Activated CD8-positive, alpha-beta memory T cell treated with anti-CD3 and anti-CD28 coated beads, Interleukin-2, amount 50 U/mL, for 24 hours (primary cell): ENCODE measurements around the gene PTPRG.

Experiments
- DNase-seq: peaks from one replicate; pipeline ENCODE4 v3.0.0-alpha.2; 2020; ENCODE audit errors: extremely low read depth

PTPRG gene

GRCh38 chr3:61650719-61651410, 89.5 kb downstream of the PTPRG start:
- no peak for DNase-seq

- no peak for DNase-seq
Measured at GRCh38 chr3:61657689-61658088, 96.3 kb downstream of the PTPRG start.

DNA sequence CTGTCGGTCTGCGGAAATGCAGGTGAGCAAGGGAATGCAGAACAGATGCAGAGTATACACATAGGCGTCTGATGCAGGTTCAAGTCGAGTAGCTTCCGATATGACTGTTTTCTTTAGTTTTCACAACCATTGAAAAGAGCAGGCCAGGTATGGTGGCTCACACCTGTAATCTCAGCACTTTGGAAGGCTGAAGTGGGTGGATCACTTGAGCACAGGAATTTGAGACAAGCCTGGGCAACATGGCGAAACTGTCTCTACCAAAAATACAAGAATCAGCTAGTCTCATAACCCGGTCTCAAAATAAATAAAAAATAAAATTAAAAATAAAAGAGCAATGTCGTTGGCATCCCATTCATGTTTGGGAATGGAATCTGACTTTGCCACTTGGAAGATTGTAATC, 101.5 kb downstream of the PTPRG start:
- DNase-seq = no peak

DNA sequence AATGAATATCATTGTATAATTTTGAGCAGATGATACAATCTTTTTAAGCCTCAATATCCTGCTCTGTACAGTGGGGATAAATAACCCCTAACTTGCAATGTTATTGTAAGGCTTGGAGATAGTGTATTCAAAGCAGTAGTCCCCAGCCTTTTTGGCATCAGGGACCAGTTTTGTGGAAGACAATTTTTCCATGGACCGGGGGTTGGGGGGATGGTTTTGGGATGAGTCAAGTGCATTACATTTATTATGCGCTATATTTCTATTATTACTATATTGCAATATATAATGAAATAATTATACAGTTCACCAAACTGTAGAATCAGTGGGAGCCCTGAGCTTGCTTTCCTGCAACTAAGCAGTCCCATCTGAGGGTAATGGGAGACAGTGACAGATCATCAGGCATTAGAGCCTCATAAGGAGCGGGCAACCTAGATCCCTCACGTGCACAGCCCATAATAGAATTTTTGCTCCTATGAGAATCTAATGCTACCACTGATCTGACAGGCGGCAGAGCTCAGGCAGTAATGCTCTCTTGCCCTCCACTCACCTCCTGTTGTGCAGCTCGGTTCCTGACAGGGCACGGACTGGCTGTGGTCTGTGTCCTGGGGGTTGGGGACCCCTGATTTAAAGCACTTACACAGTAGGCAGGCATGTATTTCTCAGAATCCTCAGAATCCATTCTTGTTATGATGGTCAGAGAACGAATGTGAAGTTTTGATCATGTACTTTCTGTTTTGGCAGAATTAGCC, 102.2 kb downstream of the PTPRG start:
- no peak for DNase-seq

DNA sequence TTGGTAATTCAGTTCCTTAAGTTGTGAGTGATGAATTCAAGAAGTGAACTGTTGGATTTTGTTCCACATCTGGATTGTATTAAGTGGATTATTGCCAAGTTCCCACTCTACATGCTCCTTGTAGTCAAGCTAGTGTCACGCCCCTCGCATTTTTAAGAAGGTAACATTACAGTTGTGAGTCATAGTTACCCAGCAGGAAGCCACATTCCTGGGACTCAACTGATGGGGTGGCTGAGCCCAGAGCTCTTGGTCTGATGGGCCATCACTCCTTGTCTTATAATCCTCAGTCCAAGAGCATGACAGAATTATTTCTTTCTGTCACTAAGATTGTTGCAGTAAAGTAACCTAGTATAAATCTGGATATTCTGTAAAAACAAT, 102.7 kb downstream of the PTPRG start:
- no peak for DNase-seq

DNA sequence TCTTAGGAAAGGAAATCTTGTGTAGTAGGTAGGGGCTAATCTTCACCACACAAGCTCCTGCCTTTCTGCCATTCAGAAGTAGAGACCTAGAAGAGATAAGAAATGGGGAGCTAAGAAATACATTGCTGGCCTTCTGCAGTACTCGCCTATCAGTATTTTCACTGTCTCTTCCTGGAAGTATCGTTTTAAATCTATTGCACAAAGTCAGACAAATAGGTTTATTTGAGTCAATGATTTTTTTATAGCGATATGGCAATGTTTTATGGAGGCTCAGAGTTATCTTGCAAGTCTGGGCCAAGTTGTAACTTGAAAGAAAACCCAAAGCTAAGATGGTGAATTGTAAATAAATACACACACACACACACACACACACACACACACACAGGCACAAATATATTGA, 103.8 kb downstream of the PTPRG start:
- no peak for DNase-seq

DNA sequence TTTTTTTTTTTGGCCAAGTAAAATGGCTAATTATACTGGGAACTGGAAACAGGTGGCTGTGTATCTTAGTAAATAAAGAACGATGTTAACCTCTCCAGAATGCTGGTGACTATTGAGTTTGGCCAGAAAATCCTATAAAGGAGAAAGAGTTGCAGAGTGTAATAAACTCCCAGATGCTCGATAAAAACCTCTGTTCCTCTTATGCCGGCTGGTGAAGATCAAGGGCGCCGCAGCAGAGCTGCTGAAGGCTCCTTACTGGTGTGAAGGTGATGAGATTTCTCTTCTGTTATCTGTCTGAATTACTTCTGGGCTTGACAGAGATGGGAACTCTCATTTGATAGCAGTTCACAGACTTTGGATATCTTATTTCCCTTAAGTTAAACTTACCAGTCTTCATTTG, 104.6 kb downstream of the PTPRG start:
- DNase-seq = no peak

- no peak for DNase-seq
Measured at GRCh38 chr3:61666615-61667330, 105.4 kb downstream of the PTPRG start.

DNA sequence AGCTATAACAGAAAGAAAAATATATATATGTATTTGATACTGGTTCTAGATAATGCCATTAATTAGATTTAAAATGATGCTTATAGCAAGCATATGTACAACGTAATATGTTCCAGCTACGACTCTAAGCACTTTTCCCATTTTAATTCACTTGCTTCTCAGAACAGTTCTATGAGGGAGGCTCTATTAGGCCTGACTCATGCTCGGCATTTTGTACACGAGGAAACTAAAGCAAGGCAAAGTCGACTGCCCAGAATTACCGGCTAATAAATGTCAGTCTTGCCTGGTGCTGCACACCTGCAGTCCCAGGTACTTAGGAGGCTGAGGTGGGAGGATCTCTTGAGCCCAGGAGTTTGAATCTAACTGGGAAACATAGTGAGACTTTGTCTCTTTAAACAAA, 106.0 kb downstream of the PTPRG start:
- DNase-seq = no peak

DNA sequence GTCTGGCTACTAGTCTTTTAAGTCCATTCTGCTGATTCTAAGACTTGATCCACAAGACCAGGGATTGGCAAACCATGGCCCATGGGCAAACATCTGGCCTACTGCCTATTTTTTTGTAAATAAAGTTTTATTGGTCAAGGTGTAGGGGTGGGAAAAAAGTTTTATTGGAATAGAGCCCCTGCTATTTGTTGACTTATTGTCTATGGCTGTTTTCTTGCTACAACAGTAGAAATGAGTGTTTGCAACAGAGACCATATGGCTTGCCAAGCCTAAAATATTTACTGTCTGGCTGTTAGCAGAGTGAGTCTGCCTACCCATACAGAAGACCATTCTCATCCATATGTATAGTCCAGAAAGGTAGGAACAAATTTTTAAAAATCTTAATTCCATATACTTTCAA, 106.4 kb downstream of the PTPRG start:
- no peak for DNase-seq

DNA sequence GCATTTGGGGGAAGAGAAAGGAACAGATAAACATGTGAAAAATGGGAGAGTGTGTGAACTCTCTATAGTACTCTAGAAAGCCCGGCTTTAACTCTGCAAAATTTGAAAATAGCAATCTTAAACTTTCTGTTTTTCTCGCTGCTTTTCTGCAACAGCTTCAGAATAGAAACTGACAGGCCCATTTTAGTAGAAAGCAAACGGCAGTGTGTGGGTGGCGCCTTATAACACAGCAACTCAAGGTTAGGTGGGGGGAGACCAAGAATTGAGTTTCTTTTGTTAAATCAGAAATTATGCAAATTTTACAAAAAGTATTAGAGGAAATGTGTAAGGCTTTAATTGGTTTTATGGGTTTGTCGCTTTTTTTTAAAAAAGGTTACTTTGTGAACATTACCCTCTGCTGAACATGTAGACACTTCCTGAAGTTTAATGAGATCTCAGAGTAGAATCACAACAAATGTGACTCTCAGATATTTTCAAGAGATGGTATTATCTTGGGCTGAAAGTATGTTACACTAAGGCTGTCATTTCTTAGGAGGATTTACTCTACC, 107.0 kb downstream of the PTPRG start:
- no peak for DNase-seq

GRCh38 chr3:61669203-61669602, 107.8 kb downstream of the PTPRG start:
- DNase-seq = no peak

GRCh38 chr3:61669668-61670299, 108.4 kb downstream of the PTPRG start:
- no peak for DNase-seq

GRCh38 chr3:61673651-61674050, 112.3 kb downstream of the PTPRG start:
- DNase-seq = no peak

GRCh38 chr3:61674596-61674995, 113.2 kb downstream of the PTPRG start:
- no peak for DNase-seq

GRCh38 chr3:61679026-61679425, 117.7 kb downstream of the PTPRG start:
- no peak for DNase-seq

DNA sequence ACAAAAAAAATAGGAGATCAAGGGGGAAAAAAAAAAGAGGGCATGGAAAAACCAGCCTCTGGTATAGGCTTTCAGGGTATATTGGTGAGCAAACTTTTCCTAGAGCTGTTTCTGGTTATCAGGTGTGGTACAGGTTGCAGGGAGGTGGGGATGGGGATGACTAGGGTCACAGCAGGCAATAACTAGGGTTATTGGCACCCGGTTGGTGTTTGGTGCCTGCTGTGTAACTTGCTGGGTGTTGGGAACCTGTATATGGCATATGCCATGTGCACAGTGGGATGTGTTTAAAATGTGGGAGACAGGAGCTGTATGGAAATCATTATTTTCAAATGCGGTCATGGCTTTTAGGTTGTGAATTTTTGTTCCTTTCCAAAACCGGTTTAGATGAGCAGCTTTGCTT, 119.2 kb downstream of the PTPRG start:
- no peak for DNase-seq

DNA sequence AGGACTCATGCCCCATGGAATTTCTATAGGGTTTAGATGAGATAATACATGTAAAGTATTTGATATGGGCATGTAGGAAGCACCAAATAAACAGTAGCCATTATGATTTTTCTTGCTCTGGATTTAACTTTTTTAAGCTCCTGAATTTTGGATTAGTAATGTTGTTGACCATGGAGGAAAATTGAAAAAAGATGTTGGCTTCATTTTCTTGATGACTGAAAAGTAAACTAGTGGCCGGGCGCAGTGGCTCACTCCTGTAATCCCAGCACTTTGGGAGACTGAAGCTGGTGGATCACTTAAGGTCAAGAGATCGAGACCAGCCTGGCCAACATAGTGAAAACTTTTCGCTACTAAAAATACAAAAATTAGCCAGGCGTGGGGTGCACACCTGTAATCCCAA, 120.3 kb downstream of the PTPRG start:
- DNase-seq = no peak

DNA sequence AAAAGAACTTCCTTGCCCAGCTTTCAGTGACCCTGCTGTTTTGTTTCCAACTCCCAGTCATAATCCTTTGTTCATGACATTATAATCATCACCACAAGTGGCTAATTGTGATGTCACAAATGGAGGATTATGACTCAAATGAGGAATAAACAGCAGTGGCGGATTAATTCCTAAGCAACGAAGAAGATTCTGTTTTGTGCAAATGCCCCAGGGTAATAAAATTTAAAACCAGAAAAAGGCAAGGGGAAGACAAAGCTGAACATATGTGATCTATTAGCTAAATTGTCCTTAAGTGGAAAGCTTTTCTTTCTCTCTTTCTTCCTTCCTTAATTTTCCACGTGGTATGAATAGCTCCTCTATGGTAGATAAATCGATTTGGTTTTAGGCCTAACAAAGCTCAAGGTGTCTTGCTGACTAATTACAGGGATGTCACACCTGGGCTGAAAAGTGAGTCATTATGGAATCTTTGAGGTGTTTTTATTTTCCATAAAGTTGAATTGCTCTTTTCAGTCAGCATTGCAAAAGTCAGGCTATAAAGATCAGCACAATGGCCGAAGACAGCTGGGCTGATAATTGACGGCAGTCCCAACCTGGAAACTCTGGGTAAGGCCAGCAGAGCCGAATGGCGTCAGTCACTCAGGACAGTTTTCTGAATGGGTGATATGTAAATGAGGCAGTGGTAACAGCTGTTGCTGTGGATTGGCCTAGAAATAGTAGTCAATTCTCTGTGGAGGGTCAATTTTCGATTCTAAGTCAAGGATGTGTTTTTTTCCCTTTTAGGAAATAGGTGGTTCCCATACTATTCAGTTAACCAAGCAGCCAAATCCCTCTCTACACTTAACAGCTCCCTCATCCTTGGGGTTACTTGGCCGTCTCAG, 121.5 kb downstream of the PTPRG start:
- no peak for DNase-seq

- DNase-seq = no peak
Measured at GRCh38 chr3:61683549-61684236, 122.3 kb downstream of the PTPRG start.

DNA sequence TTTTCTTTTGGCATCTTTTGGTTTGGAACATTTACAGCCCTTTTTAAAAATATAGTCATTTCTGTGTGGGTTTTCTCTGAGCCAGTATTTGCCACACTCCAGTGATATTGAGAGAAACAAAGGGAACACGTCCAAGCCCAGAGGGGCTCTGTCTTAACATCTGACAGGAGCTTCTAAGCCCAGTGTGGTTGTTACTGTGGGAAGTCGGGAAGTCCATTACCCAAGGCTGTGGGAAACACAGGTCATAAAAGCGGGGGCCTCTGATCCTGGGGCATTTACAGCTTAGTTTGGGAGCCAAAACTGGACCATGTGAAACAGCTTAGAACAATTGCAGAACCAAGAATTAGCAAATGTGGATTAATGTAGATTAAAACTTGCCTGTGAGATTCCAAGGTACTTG, 123.0 kb downstream of the PTPRG start:
- no peak for DNase-seq
